GM19351 (cell line): Measurements from ENCODE around the gene ZFAND3.
"Not testable (repeated sequence)": the region's sequence is repeated elsewhere in the genome, so short reads cannot be mapped to it uniquely, and the experiment has no call there.

Experiments
- ATAC-seq: cut with Tn5 transposase; IDR thresholded peaks from one replicate; pipeline ENCODE4 v1.9.1; 2021; ENCODE audit warnings: mild to moderate bottlenecking, moderate library complexity; ENCODE audit not compliant: unreplicated experiment

ZFAND3 gene

GRCh38 chr6:37928217-37928616 lies 108.7 kb downstream of the ZFAND3 start:
- ATAC-seq = no peak

DNA sequence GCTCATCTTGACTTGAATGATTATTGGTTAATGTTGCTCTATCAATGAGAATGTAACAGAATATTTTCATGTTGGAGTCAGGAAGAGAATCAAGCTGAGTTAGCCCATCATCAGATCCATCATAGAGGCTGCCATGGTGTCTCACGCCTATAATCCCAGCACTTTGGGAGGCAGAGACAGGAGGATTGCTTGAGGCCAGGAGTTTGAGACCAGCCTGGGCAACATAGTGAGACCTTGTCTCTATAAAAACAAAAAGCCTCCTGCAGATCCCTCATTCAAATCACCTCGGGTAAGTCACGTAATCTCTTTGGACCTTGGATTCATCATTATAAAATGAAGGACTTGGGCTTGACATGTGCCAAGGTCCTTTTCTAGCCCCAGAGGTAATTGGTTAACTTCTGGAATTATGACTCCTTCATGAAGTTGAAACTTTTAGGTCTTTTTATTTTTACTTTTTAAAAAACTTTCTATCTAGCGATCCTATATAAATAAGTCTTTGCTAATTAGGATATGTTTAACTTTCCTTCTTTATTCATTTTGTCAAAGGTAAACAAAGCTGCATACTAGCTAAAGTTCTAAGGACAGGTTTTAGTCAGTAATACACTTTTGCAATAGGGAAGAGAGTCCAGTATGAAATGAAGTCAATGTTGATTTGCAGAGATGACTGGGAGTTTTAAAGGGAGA lies 110.9 kb downstream of the ZFAND3 start:
- no peak for ATAC-seq

DNA sequence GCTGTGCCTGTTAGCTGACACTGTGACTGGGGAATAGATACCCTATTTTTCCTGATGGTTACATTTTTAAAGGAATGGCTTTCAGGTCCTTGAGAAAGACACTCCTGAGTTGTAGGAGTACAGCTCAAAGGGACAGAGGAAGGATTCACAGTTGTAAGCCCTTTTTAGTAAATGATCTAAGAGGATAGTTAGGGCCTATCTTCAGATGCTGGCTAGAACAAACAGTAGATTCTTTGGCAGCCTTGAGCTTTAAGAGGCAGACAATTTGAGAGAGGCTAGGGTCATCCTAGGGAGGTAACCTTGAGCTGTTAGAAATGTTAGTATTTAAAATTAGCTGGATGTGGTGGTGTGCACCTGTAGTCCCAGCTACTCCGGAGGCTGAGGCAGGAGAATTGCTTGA lies 111.5 kb downstream of the ZFAND3 start:
- no peak for ATAC-seq

DNA sequence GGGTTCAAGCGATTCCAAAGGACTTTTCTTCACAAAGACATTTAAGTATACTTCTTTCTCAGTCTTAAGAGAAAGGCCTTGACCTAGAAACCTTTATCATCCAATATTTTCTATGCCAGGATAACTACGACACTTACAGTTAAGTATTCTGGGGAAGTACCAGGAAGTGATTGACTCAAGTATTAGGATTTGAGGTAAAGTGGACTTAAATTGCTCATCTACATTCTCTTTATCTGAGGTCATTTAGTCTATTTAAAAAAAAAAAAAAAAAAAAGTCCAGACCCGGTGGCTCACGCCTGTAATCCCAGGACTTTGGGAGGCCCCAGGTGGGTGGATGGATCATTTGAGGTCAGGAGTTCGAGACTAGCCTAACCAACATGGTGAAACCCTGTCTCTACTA lies 114.7 kb downstream of the ZFAND3 start:
- no peak for ATAC-seq

GRCh38 chr6:37936150-37936549 lies 116.6 kb downstream of the ZFAND3 start:
- no peak for ATAC-seq

DNA sequence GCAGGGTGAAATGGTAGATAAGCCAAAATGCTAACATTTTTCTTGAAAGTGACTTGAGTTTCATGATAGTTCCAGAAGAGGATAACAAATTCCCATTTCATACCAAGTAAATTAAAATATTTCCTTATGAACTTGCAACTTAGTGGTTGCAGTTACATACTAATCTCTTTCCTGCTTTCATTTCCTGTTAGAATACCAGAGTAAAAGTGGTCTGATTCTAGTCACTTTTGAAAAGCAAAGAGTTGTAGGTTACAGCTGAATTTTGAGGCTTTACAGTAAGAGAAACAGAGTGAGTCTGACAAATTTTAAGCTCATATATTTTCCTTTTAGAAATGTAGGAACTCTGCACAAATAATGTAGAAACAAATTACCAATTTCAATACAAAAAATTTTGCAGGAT lies 117.4 kb downstream of the ZFAND3 start:
- no peak for ATAC-seq

DNA sequence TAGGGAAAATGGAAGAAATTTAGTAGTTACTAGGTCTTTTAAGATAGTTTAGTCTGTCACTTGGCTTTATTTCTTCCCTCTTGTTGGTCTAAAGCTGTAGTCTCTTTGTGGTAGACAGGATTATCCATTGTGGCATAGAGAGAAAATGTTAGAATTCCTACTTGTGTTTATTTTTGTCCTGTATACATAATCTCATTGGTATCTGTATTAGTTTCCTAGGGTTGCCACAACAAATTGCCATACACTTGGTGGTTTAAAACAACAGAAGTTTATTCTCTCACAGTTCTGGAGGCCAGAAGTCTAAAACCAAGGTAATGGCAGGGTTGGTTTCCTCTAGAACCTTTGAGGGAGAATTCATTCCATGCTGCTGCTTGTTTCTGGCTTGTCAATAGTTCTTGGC lies 119.4 kb downstream of the ZFAND3 start:
- no peak for ATAC-seq

DNA sequence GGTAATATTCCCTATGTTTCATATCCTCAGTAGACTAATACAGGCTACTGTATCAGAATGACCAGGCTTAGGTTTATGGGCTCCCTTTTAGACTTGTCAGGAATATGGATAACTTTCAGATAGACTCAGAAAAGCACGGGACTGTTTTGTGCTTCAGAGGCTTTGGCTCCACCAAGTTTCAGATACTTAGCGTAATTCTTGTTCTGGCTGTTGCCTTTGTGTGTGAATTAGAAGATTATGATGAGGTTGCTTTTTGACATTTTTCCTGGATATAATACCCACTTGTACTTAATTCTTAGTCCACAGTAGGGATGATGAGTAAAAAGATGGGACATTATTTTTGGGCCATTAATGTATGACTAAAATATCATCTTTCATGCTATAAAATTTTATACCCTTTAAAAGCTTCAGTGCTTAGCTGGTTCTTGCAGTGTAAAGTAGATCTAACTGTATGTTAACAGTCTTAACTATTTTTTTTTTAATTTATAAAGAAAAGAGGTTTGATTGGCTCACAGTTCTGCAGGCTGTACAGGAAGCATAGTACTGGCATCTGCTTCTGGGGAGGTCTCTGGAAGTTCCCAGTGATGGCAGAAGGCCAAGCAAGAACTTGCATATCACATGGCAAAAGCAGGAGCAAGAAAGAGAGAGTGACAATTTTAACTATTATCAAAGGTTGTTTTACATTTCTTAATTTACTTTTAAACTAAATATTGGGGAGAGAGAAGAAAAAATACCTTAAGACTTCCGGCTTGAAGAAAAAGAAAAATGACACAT lies 120.7 kb downstream of the ZFAND3 start:
- ATAC-seq = no peak

- no peak for ATAC-seq
These were observed 122.3 kb downstream of the ZFAND3 start for GRCh38 chr6:37941871-37942270.

DNA sequence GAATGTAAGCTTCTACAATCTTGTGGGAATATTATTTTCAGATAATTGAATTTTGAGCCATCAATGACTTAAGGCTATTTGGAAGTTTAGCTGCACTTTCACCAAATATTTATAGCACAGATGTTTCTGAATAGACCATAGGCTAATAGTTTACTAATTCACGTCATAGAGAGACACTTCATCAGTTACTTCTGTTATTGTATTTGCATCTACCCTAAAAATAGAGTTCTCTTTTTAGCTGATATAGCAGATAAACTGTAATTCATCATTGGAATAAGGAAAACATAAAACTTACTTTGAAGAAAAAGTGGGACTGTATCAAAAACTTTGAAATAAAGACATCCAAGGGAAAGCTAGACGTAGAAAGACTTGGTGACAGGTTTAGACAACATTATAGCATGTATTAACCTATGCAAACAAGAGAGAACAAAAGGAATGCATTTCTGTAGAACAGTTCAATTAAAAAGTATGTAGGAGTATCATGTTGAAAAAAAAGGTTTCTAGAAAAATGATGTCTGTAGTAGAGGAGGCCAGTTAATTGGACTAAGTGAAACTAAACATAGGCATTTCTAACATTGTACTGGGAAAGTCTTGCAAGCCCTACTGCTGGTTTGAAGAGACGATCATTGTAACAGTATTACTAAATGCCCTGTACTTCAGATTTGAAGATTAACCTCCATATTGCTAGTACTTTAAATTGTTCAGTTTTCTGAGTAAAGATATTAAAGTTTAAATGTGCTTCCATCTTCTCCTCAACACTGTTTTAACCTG lies 123.3 kb downstream of the ZFAND3 start:
- ATAC-seq = no peak

GRCh38 chr6:37943436-37944058 lies 124.0 kb downstream of the ZFAND3 start:
- peak; percentile 56 for ATAC-seq

DNA sequence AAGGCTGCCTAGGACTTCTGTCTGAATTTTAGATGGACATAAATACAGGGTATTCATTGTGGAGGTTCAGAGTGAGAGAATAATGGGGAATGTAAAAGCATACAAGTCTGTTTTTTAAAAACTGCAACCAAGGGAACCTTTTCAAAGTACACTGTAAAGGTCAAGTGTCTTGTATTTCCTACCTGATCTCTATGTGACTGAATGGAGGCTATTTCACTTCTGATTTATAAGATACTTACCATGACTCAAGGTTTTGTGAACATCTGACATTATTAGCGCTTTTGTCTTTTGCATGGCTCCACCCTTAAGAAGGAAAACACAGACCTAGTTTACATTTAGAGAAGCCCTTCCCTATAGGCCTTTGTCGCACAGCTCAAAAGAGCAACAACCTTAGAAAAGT lies 126.5 kb downstream of the ZFAND3 start:
- ATAC-seq = no peak

- no peak for ATAC-seq
These were observed 127.9 kb downstream of the ZFAND3 start for GRCh38 chr6:37947468-37947867.

- ATAC-seq = not testable (repeated sequence)
These were observed 129.1 kb downstream of the ZFAND3 start for GRCh38 chr6:37948584-37948983.

DNA sequence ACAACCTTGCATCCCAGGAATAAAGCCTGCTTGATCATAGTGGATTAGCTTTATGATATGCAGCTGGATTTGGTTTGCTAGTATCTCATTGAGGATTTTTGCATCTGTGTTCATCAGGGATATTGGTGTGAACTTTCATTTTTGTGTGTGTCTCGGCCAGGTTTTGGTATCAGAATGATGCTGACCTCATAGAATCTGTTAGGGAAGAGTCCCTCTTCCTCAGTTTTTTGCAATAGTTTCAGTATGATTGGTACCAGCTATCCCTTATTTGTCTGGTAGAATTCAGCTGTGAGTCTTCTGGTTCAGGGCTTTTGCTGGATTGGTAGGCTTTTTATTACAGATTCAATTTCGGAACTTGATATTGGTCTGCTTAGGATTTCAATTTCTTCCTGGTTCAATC lies 132.5 kb downstream of the ZFAND3 start:
- ATAC-seq = no peak

GRCh38 chr6:37954791-37955190 lies 135.3 kb downstream of the ZFAND3 start:
- ATAC-seq = no peak

DNA sequence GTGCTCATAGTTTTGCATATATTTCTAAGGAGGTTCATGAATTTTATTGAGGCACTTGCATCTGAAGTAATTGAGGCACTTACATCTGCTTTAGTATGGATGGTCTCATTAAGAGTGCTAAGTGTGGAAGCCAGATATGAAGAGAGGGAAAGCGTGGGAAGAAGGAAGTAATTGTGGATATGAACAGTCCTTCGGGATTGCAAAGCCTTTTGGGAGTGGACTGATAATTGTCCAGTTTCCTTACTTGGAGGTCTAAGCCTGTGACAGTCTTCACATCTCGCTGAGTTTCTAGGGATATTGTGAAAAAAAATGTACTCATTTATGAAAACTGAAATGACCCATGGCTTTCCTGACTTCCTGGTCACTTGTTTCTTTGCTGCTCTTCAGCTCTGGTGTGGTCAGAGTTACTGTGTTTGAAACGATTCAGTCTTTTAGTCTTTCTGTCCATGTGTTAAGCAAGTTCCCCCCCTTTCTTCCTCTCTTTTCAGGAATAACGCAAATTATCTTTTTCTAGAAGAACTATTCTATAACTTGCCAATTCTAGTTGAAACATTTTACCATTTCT lies 137.3 kb downstream of the ZFAND3 start:
- no peak for ATAC-seq

DNA sequence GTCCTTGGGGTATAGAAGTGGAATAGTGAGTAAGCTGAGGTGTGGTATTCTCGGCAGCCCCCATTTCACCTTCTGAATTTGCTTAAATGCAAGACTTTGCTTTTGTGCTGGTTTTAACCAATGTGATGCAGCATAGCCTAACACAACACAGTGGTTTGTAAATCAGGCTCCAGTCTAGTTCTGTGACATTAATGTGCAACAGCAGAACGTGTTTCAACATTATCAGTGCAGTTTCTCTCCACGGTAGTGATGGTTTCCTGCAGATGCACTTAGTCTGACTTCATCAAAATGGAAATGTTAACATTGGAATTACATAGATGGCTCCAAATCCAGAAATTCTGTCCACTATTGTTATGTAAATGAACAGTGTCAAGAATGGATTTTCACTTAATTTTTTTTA lies 139.5 kb downstream of the ZFAND3 start:
- ATAC-seq = no peak

DNA sequence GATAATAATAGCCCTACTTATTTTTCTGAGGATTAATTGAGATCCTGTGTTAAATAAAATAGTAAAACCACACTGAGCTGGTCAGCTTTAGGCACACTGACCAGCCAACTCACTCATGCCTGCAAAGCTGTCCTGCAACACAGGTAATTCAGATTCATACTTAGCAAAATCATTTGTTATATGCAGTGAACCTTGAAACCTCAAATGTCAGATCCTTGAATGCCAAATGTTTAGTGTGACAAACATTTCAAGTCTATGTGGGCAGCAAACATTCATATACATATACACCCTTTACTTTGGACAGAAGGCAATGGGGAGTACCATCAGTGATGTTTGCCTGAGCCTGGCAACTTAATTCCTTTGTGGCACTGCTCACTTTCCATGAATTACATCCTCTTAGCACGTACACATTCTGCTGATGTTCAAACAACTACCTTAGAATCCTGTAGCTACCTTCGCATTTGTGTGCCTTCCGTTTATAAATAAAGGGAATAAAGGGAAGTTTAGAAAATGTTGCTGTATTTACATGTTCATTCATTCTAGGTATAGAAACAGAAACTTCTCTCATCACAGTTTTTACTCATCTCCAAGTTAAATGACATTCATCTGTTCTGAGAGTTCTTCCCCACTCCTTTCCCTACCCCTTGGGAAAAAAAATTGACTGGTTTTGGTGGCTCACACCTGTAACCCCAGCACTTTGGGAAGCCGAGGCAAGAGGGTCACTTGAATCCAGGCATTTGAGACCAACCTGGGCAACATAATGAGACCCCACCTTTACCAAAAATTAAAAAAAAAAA lies 140.8 kb downstream of the ZFAND3 start:
- ATAC-seq = no peak

DNA sequence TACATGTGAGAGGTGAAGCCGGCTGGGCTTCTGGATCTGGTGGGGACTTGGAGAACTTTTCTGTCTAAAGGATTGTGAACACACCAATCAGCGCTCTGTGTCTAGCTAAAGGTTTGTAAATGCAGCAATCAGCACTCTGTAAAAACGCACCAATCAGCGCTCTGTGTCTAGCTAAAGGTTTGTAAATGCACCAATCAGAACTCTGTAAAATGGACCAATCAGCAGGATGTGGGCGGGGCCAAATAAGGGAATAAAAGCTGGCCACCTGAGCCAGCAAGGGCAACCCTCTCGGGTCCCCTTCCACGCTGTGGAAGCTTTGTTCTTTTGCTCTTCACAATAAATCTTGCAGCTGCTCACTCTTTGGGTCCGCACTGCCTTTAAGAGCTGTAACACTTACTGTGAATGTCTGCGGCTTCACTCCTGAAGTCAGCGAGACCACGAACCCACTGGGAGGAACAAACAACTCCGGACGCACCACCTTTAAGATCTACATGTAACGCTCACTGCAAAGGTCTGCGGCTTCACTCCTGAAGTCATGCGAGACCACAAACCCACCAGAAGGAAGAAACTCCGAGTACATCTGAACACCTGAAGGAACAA lies 143.1 kb downstream of the ZFAND3 start:
- ATAC-seq = not testable (repeated sequence)
